Stimulated activated CD4-positive, alpha-beta T cell treated with anti-CD3 and anti-CD28 coated beads, Interleukin-1b, Interleukin-23, amount 100 ng/mL, for 4 hours (primary cell): ENCODE measurements around the gene PHETA1.
"Not testable (repeated sequence)": the region's sequence is repeated elsewhere in the genome, so short reads cannot be mapped to it uniquely, and the experiment has no call there.

Experiments used
- DNase-seq, 2 donors: peaks; one replicate each; pipeline ENCODE4 v3.0.0-alpha.2; 2020; ENCODE audit warnings: low read depth in 2 of 2

PHETA1 gene

GRCh38 chr12:111405149-111405858, 36.4 kb upstream of the PHETA1 start:
- peak; percentile 99 to 100 for DNase-seq

DNA sequence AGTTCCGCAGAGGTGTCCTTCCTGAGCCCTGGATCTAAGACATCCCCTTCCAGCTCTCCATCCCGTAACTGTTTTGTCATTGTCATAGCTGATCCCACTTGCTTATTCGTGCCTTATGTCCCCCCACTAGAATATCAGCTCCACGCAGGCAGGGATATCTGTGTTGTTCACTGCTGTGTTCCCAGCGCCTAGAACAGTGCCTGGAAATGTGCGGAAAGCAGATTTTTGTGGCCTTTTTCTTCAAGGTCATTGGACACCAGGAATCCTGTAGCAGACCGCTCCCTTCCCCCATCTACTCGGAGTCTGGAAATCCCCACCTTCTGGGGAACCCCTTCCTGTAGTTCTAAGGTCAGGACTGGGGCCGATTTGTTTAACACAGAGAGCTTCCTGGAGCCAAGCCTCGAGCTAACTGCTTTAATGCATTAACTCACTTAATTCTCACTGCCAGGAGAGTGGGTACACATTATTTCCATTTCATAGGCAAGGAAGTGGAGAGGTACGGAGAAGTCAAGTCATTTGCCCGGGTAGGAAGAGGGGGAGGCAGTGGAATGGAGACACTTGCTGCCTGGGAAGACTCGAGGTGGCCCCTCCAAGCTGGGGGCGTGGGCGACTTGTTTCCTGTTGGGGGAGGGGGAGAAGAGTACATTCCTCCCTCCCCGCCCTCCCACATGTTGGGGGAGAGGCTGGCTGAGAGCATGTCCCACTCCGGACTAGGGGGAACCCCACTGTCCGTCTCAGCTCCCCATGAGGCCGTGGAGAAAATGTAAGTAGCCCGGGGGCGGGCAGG, 35.7 kb upstream of the PHETA1 start:
- peak; percentile 67 to 83 for DNase-seq

DNA sequence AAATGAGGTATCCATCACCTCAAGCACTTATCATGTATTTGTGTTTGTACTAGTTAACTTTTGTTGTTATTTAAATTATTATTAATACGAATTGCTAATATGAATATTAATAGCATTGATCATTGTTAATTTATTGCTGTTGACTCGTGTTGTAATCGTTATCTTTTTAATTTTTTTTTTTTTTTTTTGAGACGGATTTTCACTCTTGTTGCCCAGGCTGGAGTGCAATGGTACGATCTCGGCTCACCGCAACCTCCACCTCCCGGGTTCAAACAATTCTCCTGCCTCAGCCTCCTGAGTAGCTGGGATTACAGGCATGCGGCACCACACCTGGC, 33.6 kb upstream of the PHETA1 start:
- not testable (repeated sequence) for DNase-seq

- DNase-seq, result no peak
Measured at GRCh38 chr12:111401167-111401605, 32.3 kb upstream of the PHETA1 start.

GRCh38 chr12:111399741-111400404, 31.0 kb upstream of the PHETA1 start:
- not testable (repeated sequence) for DNase-seq

DNA sequence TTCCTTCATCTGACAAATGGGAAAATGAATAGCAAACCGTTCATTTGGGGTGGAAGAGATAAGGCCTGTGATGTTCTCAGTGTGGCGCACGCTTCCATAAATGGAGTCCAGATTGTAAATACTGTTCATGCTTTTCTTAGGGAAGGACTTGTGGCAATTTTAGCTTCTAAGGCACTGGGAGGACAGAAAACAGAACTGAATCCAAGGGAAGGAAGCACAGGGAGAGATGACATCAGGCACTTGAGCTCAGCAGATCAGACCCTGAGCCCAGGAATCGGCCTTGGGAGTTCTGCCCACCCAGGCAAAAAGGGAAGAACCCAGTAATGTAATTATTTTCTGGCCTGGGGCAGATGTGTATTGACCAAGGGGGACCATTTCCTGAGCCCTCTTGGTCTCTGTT, 29.6 kb upstream of the PHETA1 start:
- DNase-seq, result no peak

DNA sequence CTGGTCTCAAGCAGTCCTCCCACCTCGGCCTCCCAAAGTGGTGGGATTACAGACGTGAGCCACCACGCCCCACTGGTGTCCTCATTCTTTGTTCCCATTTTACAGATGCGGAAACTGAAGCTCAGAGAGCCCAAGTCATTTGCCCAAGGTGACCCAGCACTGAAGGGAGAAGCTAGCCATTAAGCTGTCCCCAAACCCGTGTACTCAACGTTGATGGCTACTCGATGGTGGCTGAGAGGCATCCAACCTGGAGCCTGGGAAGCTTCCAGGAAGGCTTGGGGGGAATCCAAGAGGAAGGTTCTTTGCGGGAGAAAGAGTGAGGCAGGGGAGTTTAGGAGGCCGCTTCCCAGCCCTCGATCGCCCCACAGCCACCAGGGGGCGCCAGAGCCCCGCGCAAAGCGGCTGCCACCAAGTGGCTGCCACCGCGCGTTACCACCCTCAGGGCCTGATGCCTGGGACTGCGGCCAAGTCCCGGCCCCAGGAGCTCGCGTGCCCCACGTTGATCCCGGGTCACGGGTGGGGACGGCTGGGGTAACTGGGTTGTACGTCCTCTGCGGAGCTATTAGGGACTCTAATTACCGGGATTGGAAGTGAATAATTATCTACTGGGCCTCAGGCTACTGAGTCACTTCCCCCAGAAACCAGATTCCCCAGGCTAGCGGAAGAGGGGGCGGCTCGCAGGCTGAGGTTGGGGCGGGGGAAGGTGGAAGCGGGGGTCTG, 28.0 kb upstream of the PHETA1 start:
- DNase-seq, result peak; percentile 90

DNA sequence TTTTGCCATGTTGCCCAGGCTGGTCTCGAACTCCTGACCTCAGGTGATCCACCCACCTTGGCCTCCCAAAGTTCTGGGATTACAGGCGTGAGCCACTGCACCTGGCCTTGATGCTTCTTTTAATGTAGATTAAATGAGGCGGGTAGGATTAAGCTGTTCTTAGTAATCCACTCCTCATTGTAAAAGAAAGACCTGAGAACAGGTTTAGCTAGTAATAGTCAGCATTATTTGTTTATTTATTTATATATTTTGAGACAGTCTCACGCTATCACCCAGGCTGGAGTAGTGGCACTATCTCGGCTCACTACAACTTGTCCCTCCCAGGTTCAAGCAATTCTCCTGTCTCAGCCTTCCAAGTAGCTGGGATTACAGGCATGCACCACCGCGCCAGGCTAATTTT, 27.4 kb upstream of the PHETA1 start:
- not testable (repeated sequence) for DNase-seq

- no peak for DNase-seq
Measured at GRCh38 chr12:111395336-111396187, 26.7 kb upstream of the PHETA1 start.

DNA sequence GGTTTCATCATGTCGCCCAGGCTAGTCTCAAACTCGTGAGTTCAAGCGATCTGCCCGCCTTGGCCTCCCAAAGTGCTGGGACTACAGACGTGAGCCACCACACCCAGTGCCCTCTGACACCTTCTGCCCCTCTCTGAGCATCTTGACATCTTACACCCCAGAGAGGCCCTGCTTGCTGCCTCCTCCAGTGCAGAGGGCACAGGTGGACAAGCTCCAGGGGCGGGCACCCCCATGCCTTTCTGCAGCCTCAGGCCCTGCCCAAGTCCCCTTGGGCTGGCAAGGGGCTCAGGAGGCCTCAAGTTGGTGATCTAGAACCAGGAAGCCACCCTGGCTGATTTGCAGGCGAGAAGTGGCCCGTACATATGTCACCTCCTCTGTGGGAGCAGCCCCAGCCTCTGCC, 25.6 kb upstream of the PHETA1 start:
- no peak for DNase-seq

DNA sequence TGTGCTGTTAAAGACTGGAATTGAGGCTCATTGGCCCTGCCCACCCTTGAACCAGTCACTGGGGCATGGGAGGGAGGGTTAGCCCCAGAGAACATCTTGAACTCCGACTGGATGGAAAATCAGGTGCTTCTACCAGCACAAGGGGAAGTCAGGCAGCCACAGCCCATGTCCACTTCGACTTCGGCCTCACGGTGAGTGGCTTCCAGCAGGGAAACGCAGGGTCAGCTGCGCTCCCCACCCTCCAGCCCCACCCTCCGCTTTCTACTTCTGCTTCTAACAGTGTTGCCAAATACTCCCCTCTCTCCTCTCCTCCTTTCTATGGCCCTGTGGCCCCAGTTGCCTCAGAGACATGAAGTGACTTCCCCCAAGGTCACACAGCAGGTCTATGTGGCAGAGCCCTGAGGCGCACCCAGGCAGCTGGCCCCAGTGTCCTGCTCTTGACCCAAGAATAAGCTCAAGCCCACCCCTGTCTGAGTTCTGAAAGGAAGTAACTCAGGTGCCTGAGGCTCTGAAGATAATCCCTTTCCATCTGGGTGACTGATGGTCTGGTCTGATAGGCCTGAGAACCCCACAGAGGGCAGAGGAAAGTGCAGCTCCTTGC, 24.9 kb upstream of the PHETA1 start:
- no peak for DNase-seq

DNA sequence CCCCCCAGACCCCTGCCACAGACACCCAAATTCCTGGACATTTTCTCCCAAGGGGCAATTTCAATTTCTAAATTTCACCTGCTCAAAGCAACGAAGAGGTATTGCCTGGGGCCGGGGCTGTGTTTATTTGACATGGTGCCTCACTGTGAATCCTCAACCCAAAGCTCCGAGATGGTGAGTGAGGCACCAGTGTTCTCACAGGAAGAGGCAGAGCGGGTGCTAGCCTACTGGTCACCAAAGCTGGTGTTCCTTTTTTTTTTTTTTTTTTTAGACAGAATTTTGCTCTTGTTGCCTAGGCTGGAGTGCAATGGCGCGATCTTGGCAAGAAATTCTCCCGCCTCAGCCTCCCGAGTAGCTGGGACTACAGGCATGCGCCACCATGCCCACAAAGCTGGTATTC, 22.0 kb upstream of the PHETA1 start:
- DNase-seq, result no peak

- no peak for DNase-seq
Measured at GRCh38 chr12:111389635-111390034, 20.7 kb upstream of the PHETA1 start.

DNA sequence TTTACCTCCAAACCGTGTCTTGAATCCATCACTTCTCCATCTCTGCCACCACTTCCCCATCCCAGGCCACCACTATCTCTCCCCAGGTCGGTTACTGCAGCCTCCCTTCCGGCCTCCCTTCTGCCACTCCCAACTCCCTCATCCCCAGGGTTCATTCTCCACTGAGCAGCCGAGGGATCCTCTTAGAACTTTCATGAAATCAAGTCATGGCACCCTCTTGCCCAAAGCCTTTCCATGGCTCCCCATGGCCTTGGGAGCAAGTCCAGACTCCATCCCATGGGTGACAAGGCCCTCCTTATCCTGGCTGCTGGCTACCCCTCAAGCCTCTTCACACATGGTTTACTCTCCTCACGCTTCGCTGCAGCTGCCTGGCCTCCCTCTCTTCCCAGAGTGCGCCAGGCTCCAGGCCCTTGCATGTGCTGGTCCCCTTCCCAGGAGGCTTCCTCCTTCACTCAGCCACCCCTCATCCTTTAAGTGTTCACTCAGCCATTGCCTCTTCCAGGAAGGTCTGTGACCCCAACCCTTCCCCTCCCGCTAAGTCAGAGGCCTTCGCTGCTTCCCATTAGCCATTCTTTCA, 18.9 kb upstream of the PHETA1 start:
- DNase-seq, result no peak

DNA sequence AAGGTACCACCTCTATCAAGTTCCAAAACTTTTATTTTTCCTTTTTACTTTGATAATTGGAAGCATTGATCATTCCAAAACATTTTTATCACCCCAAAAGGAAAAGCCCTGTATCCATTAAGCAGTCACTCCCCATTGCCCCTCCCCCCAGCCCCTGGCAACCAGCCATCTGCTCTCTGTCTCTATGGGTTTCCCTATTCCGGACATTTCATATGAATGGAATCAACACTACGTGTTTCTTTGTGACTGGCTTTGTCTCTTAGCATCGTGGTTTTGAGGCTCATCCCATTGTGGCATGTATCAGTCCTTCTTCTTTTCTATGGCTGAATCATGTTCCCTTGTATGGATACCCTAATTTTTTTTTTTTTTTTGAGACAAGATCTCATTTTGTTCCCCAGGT, 18.0 kb upstream of the PHETA1 start:
- no peak for DNase-seq

DNA sequence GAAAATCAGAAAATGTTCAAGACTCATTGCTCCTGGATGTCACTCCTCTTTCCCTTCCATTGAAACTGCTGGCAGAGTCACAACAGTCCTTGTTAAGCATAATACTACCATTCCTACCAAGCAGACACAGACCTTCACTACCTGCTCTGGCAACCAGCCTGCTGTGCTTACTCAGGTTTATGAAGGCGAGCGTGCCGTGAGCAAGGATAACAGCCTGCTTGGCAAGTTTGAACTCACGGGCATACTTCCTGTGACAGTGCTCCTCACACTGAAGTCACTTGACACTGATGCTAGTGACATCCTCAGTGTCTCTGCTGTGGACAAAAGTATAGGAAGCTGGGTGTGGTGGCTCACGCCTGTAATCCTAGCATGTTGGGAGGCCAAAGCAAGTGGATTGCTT, 15.7 kb upstream of the PHETA1 start:
- DNase-seq, result no peak

GRCh38 chr12:111379942-111380554, 11.2 kb upstream of the PHETA1 start:
- DNase-seq, result no peak

DNA sequence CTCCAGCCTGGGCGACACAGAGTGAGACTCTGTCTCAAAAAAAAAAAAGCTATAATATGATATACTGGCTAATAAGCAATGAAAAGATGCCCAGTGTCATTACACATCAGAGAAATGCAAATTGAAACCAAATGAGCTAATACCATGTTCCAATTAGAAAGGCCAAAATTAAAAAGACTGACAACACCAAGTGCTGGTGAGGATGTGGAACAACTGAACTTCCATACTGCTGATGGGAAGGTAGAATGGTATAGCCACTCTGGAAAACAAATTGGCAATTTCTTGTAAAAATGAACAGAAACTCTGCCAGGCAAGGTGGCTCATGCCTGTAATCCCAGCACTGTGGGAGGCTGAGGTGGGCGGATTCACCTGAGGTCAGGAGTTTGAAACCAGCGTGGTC, 8.5 kb upstream of the PHETA1 start:
- no peak for DNase-seq

- DNase-seq, result not testable (repeated sequence)
Measured at GRCh38 chr12:111373231-111373630, 4.3 kb upstream of the PHETA1 start.
